ENCODE results near the gene LRP1B. TPM values are rescaled to one million over a fixed set of nuclear protein-coding genes. Genes with fewer than 3 reads are reported as not detected.

Gene LRP1B
- total RNA-seq, 1 experiment from 2014 or later, result 0.21 TPM

DNA sequence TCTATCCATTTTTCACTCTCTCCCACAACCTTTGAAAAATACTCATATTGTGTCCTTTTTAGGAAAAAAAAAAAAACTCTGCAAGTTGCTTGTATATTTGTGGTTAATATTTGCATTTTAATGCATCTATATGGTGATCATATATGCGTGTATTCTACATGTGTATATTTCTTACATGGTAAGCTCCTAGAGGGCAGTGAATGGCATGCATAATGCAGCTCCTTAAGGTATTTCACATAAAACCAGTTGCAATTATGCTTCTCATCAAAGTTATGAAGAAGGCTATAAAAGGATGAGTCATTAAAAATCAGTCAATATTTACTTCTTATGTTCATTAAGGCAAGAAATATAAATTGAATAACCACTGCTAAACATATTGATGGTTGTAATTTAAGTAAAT lies 100.8 kb downstream of the LRP1B start:
- Mint-ChIP-seq H3K27ac (ENCODE audit: unreplicated experiment) (no peak overlapping the region), H3K9me3 (ENCODE audit: low read depth, unreplicated experiment) (no peaks in the 10 kb centered on the region), H3K27me3 (ENCODE audit: unreplicated experiment) (no peaks in the 10 kb centered on the region), H3K36me3 (ENCODE audit: insufficient read depth, unreplicated experiment) (no peaks in the 10 kb centered on the region), H3K4me3 (ENCODE audit: low read depth, unreplicated experiment) (no peak overlapping the region), H3K4me1 (ENCODE audit: low read depth, unreplicated experiment) (no peaks in the 10 kb centered on the region)
- TF ChIP-seq, protein P1, sequence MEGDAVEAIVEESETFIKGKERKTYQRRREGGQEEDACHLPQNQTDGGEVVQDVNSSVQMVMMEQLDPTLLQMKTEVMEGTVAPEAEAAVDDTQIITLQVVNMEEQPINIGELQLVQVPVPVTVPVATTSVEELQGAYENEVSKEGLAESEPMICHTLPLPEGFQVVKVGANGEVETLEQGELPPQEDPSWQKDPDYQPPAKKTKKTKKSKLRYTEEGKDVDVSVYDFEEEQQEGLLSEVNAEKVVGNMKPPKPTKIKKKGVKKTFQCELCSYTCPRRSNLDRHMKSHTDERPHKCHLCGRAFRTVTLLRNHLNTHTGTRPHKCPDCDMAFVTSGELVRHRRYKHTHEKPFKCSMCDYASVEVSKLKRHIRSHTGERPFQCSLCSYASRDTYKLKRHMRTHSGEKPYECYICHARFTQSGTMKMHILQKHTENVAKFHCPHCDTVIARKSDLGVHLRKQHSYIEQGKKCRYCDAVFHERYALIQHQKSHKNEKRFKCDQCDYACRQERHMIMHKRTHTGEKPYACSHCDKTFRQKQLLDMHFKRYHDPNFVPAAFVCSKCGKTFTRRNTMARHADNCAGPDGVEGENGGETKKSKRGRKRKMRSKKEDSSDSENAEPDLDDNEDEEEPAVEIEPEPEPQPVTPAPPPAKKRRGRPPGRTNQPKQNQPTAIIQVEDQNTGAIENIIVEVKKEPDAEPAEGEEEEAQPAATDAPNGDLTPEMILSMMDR (IDR thresholded peaks at IDR 0.05; ENCODE audit: unreplicated experiment), result no peak
- BruUV-seq (replicated peaks), result no TSS peak
- DNase-seq, result no peak
- CTCF ChIA-PET, result no interaction called here
- intact Hi-C loops (cut with micrococcal nuclease; ENCODE audit: unreplicated experiment), result no loop called here

DNA sequence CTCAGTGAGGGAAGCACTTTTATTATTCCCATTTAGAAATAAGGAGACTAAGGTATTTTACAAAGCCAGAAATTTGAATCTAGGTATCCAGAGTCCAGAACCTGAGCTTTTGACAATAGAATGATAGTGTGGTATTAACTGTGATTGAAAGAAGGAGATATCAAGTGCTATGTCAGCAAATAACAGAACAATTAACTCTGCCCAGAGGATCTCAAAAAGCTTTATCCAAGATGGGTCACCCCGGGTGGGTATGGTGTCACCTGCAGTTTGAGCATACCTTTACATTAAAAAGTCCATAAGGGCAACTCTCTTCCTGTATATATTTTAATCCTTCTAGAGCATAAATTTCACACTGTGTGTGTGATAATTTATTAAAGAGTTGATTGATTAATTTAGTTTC lies 105.4 kb downstream of the LRP1B start:
- Mint-ChIP-seq H3K36me3 (ENCODE audit: insufficient read depth, unreplicated experiment) (no peaks in the 10 kb centered on the region), H3K4me1 (ENCODE audit: low read depth, unreplicated experiment) (no peaks in the 10 kb centered on the region), H3K4me3 (ENCODE audit: low read depth, unreplicated experiment) (no peak overlapping the region), H3K27me3 (ENCODE audit: unreplicated experiment) (no peaks in the 10 kb centered on the region), H3K27ac (ENCODE audit: unreplicated experiment) (no peak overlapping the region), H3K9me3 (ENCODE audit: low read depth, unreplicated experiment) (no peaks in the 10 kb centered on the region)
- DNase-seq, result no peak
- intact Hi-C loops (cut with micrococcal nuclease; ENCODE audit: unreplicated experiment), result no loop called here
- CTCF ChIA-PET, result no interaction called here
- BruUV-seq (replicated peaks), result no TSS peak
- TF ChIP-seq, protein P1 (IDR thresholded peaks at IDR 0.05; ENCODE audit: unreplicated experiment), result no peak

DNA sequence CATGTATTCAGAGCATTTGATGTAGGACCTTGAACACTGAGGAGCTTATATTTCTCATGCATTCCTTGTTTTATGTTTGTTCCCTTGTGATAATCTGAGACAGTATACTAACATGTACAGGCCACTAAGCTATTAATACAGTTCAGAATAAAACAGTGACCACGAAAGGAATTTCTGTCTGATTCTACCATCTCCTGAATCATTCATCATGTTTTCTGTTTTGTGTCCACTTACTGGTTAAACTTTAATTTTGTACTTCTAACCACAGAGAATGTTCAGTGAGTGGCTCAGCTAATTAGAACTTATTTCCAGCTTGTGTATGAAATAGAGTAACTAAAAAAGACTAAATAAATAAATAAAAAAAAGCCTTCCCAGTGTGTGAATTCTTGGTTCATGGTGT lies 110.4 kb downstream of the LRP1B start:
- Mint-ChIP-seq H3K9me3 (ENCODE audit: low read depth, unreplicated experiment) (no peaks in the 10 kb centered on the region), H3K27me3 (ENCODE audit: unreplicated experiment) (no peaks in the 10 kb centered on the region), H3K36me3 (ENCODE audit: insufficient read depth, unreplicated experiment) (no peaks in the 10 kb centered on the region), H3K27ac (ENCODE audit: unreplicated experiment) (no peak overlapping the region), H3K4me1 (ENCODE audit: low read depth, unreplicated experiment) (no peaks in the 10 kb centered on the region), H3K4me3 (ENCODE audit: low read depth, unreplicated experiment) (no peak overlapping the region)
- no peak for DNase-seq
- TF ChIP-seq, protein P1 (IDR thresholded peaks at IDR 0.05; ENCODE audit: unreplicated experiment), result no peak
- intact Hi-C loops (cut with micrococcal nuclease; ENCODE audit: unreplicated experiment), result no loop called here
- no TSS peak for BruUV-seq (replicated peaks)
- CTCF ChIA-PET, result no interaction called here

DNA sequence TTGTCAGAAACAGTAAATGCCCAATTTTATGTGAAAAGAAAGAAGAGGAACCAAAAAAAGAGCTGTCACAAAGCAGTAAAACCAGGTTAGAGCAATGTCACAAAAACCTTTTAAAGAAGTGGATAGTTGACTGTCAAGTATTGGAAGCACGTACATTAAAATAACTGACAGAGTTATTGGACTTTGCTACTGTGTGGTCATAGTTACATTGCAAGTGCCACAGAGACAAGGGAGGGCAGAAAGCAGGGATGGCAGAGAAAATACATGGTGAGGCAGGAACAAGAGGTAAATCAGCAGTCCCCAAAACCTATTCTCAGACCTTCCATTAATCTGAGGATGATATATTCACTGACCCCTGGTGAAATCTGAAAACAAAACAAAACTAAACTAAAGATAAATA lies 116.3 kb downstream of the LRP1B start:
- H3K4me1 Mint-ChIP-seq (ENCODE audit: low read depth, unreplicated experiment), result no peaks in the 10 kb centered on the region
- DNase-seq, result no peak
- H3K9me3 Mint-ChIP-seq (ENCODE audit: low read depth, unreplicated experiment), result no peaks in the 10 kb centered on the region
- H3K36me3 Mint-ChIP-seq (ENCODE audit: insufficient read depth, unreplicated experiment), result no peaks in the 10 kb centered on the region
- TF ChIP-seq, protein P1 (IDR thresholded peaks at IDR 0.05; ENCODE audit: unreplicated experiment), result no peak
- H3K27me3 Mint-ChIP-seq (ENCODE audit: unreplicated experiment), result no peaks in the 10 kb centered on the region
- no peak overlapping the region for H3K4me3 Mint-ChIP-seq (ENCODE audit: low read depth, unreplicated experiment)
- CTCF ChIA-PET, result no interaction called here
- H3K27ac Mint-ChIP-seq (ENCODE audit: unreplicated experiment), result no peak overlapping the region
- no TSS peak for BruUV-seq (replicated peaks)
- intact Hi-C loops (cut with micrococcal nuclease; ENCODE audit: unreplicated experiment), result no loop called here

DNA sequence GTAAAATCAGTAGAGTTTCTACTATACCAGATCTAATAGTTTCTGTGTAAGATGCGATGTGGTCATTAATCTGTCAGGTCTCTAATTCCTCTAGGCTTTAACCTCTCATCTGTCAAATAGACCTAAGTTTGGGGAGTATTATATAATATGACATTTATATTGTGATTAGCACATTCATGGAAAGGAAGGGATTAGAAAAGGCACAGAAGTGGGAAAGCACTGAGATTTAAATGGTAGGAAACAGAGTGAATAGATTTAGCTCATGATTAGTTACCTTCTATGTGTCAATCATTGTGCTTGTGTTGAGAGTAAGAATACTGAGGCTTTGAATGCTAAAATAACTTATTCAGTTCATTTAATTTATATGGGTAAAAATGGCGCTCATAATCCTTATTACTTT lies 118.0 kb downstream of the LRP1B start:
- no peak overlapping the region for H3K27ac Mint-ChIP-seq (ENCODE audit: unreplicated experiment)
- no peaks in the 10 kb centered on the region for H3K9me3 Mint-ChIP-seq (ENCODE audit: low read depth, unreplicated experiment)
- H3K36me3 Mint-ChIP-seq (ENCODE audit: insufficient read depth, unreplicated experiment), result no peaks in the 10 kb centered on the region
- H3K4me3 Mint-ChIP-seq (ENCODE audit: low read depth, unreplicated experiment), result no peak overlapping the region
- DNase-seq, result no peak
- TF ChIP-seq, protein P1 (IDR thresholded peaks at IDR 0.05; ENCODE audit: unreplicated experiment), result no peak
- CTCF ChIA-PET, result no interaction called here
- no peaks in the 10 kb centered on the region for H3K27me3 Mint-ChIP-seq (ENCODE audit: unreplicated experiment)
- BruUV-seq (replicated peaks), result no TSS peak
- intact Hi-C loops (cut with micrococcal nuclease; ENCODE audit: unreplicated experiment), result no loop called here
- no peaks in the 10 kb centered on the region for H3K4me1 Mint-ChIP-seq (ENCODE audit: low read depth, unreplicated experiment)
